IPS-18a (cell line): ENCODE data around the gene SCYL1.
A peak's percentile ranks its signal among the peaks of the same experiment; 100 is the strongest.
"Not testable (repeated sequence)": the region's sequence is repeated elsewhere in the genome, so short reads cannot be mapped to it uniquely, and the experiment has no call there.

Experiments used
- H3K27ac ChIP-seq: one replicate; pipeline ENCODE4 v1.5.1; 2013; ENCODE audit warnings: low read length
- H3K27me3 ChIP-seq: one replicate; pipeline ENCODE4 v1.6.1; 2013; ENCODE audit warnings: mild to moderate bottlenecking, low read length; ENCODE audit not compliant: control insufficient read depth, insufficient read depth
- H3K36me3 ChIP-seq: one replicate; pipeline ENCODE4 v1.6.1; 2013; ENCODE audit warnings: low read depth, low read length; ENCODE audit not compliant: control insufficient read depth
- H3K4me1 ChIP-seq: one replicate; pipeline ENCODE4 v1.6.1; 2013; ENCODE audit warnings: low read depth, low read length; ENCODE audit not compliant: control insufficient read depth
- H3K4me3 ChIP-seq: one replicate; pipeline ENCODE4 v1.5.1; 2013; ENCODE audit warnings: low read length
- H3K9ac ChIP-seq: one replicate; pipeline ENCODE4 v1.6.1; 2013; ENCODE audit warnings: mild to moderate bottlenecking, low read length, moderate library complexity
- H3K9me3 ChIP-seq: one replicate; pipeline ENCODE4 v1.6.1; 2013; ENCODE audit warnings: low read depth, low read length; ENCODE audit not compliant: control insufficient read depth

SCYL1 gene

DNA sequence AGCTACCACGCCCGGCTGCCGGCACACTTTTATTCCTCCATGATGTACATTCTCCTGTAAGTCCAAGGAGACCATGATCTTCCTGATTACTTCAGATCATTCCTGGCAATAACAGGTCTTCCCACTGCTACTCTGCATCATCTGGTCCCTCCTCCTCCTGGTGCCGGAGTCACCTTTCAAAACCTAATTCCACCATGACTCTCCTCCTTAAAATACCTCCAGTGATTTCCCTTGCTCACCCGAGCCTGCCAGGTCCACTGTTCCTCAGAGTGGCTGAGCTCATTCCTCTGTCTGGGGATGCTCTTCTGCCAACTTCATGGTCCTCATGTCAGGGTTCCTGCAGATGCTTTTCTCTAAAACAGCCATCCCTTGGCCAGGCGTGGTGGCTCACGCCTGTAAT, 37.1 kb downstream of the SCYL1 start:
- H3K4me3 ChIP-seq = no peak overlapping the region
- peaks cover 25% of the 10 kb centered on the region for H3K27me3 ChIP-seq
- peaks cover 23% of the 10 kb centered on the region for H3K4me1 ChIP-seq
- no peak overlapping the region for H3K27ac ChIP-seq
- H3K9me3 ChIP-seq = no peaks in the 10 kb centered on the region
- H3K36me3 ChIP-seq = no peaks in the 10 kb centered on the region
- no peak overlapping the region for H3K9ac ChIP-seq

DNA sequence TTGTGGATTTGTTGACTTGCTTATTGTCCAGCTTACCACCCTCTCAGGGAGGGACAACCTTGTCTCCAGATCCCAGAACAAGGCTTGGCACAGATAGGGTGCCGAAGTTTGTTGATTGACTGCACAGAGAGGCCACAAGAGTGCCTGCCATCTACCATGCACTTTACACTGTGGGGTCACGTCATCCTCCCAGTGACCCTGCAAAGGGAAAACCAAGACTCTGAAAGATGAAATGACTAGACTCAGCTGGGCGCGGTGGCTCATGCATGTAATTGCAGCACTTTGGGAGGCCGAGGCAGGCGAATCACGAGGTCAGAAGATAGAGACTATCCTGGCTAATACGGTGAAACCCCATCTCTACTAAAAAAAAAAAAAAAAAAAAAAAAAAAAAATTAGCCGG, 37.9 kb downstream of the SCYL1 start:
- no peaks in the 10 kb centered on the region for H3K9me3 ChIP-seq
- H3K36me3 ChIP-seq = no peaks in the 10 kb centered on the region
- peaks cover 19% of the 10 kb centered on the region for H3K27me3 ChIP-seq
- no peak overlapping the region for H3K9ac ChIP-seq
- peaks cover 20% of the 10 kb centered on the region for H3K4me1 ChIP-seq
- H3K4me3 ChIP-seq = no peak overlapping the region
- no peak overlapping the region for H3K27ac ChIP-seq

DNA sequence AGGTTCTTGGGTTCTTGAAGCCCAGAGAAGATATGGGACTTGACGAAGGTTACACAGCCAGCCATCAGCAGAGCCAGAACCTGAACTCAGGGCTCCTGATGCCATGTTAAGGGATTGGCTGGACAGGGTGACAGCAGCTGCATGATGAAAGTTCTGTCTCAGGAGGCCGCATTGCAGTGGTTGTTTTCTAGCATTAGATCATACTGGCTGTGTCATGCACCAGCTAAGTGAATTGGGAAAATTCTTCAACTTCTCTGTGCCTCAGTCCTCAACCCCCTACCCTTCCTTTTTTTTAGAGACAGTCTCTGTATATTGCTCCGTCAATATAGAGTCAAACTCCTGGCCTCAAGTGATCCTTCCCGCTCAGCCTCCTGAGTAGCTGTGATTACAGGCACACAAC, 38.7 kb downstream of the SCYL1 start:
- no peaks in the 10 kb centered on the region for H3K9me3 ChIP-seq
- no peak overlapping the region for H3K9ac ChIP-seq
- no peak overlapping the region for H3K27ac ChIP-seq
- H3K4me1 ChIP-seq = peaks cover 20% of the 10 kb centered on the region
- no peak overlapping the region for H3K4me3 ChIP-seq
- no peaks in the 10 kb centered on the region for H3K36me3 ChIP-seq
- peaks cover 19% of the 10 kb centered on the region for H3K27me3 ChIP-seq

DNA sequence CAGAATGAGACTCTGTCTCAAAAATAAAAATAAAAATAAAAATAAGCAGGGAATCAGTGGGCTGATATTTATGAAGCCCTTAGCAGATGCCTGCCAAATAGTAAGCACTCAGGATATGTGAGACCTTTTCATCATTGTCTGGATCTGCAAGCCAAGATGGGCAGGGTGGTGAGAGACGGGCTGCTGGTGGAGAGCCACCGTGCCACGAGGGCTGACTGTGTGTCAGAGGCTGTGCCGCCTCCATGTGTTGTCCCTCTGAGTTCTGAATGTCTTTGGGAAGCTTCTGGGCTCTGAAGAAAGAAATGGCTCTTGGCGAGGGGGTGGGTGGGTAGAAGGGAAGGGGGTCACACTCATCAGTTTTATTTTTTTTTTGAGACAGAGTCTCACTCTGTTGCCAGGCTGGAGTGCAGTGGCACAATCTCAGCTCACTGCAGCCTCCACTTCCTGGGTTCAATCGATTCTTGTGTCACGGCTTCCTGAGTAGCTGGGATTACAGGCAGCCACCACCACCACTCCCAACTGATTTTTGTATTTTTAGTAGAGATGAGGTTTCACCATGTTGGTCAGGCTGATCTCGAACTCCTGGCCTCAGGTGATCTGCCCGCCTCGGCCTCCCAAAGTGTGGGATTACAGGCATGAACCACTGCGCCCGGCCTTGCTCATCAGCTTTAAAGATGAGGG, 40.1 kb downstream of the SCYL1 start:
- peaks cover 19% of the 10 kb centered on the region for H3K4me1 ChIP-seq
- H3K27me3 ChIP-seq, H3K36me3 ChIP-seq, H3K9me3 ChIP-seq, H3K9ac ChIP-seq, H3K27ac ChIP-seq, H3K4me3 ChIP-seq: not testable (repeated sequence)

DNA sequence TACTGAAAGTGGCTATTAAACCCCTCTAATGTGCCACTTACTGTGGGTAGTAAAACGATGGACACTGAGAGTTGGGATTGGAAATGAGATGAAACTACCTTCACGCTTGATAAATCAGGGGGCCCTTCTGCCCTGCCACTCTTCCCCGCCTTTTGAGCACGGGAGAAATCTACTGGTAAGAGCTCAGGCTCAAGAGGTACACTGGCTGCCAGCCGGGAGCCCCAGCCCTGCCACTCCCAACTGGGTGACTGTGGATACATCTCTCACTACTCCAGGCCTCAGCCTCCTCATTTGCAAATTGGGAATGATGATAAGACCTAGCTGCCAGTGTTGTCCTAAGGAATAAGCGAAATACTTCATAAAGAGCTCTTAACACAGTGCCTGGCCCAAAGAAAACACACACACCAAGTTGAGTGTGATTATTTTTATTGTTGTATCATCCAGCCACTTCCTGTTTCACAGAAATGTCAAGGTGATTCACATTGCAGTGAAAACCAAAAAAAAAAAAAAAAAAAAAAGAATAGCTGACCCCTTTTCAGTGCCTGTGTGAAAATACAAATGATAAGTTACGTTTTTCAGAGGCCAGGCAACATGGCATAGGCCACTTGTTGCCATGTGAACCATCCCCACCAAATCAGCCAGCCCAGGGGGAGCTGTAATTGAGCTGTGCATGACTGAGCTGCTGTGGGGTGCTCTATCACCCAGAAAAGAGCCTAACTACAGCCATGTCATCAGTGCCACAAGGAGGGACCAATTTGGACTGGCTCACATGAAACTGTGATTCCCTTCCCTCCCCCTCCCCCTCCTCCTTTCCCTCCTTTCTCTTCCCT, 41.0 kb downstream of the SCYL1 start:
- Histone ChIP-seq H3K27me3 (no peaks in the 10 kb centered on the region), H3K9me3 (no peaks in the 10 kb centered on the region), H3K36me3 (no peaks in the 10 kb centered on the region), H3K27ac (no peak overlapping the region), H3K9ac (no peak overlapping the region), H3K4me1 (peaks cover 14% of the 10 kb centered on the region), H3K4me3 (no peak overlapping the region)

DNA sequence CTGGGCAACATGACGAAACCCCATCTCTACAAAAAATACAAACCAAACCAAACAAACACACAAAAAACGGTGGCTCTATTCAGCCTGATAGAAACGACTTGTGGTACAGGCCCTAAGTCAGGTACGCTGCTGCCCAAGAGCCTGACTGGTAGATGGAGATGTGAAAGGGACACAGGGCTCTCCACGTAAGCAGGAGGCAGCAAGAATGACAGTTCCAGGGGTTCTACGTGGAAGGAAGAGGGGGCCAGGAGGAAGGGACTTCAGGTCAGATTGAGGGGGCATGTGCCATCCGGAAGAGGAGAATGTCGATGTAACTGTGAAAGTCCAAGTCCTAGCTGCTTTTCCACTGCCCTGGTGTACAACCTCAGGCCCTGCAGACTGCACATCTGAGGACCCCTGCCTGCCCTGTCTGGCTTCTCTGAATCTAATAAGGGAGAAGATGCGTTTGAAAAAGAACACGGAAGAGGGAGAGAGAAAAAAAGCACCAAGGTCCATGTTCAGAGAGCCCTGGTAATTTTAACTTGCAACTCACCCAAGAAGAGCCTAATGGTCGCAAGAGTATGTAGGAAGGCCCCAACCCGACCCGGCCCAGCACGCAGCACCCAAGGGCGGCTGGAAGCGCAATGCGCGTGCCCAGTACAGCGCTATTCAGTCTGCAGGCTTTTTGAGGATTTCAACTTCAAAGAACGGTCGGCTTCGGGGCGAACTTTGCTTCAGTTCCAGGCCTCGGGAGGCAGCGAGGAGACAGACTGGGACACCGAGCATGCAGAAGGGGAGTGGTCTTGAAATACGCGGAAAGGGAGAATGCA, 44.5 kb downstream of the SCYL1 start:
- peaks cover 18% of the 10 kb centered on the region for H3K4me1 ChIP-seq
- H3K27ac ChIP-seq = no peak overlapping the region
- no peaks in the 10 kb centered on the region for H3K9me3 ChIP-seq
- H3K27me3 ChIP-seq = peaks cover 8% of the 10 kb centered on the region
- peak overlapping the region; percentile 67 for H3K9ac ChIP-seq
- H3K36me3 ChIP-seq = no peaks in the 10 kb centered on the region
- peak overlapping the region; percentile 91 for H3K4me3 ChIP-seq

DNA sequence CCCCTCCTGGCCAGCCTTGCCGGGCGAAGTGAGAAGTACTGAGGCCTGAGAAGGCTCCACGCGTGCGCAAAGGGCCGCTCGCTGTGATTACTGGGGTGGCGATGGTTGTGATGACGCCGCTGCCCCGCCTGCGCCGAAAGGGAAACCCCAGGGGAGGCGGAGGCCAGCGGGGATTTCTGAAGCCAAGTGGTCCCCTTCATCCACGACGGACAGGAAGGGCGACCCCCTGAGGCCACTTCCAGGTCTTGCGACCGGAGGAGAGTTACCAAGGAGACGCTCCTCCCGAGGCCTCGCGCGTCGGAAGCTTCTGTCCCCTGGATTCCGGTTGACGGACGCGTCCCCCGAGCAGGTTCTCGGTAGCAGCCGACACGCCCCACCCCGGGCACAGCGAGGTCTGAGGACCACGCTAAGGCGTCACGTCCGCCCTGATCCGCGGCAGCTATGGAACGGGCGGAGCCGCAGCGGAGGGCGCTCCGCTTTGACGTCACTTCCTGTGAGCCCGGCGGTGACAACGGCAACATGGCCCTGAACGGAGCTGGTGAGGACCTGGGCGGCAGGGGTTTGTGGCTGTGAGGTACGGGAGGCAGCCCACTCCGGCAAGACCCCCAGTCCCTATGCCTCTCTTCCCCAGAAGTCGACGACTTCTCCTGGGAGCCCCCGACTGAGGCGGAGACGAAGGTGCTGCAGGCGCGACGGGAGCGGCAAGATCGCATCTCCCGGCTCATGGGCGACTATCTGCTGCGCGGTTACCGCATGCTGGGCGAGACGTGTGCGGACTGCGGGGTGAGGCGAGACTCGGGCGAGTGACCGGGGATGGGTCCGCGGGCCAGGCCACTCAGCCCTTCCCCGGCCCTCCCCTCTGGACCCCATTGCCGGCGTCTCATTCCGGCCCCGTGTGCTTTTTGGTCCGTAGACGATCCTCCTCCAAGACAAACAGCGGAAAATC, 45.4 kb downstream of the SCYL1 start, which contains the start of gene ZNRD2:
Gene ZNRD2 (plus strand): TSS at position 505 of the 946 bp plus-strand sequence. CDS start 15 bp downstream, at position 520.
- Histone ChIP-seq H3K36me3 (no peaks in the 10 kb centered on the region), H3K4me1 (peaks cover 24% of the 10 kb centered on the region), H3K9ac (peak within 1 kb of the TSS; percentile 67), H3K9me3 (no peaks in the 10 kb centered on the region), H3K4me3 (peak within 1 kb of the TSS; percentile 91), H3K27me3 (peaks cover 17% of the 10 kb centered on the region), H3K27ac (no peak within 1 kb of the TSS)

DNA sequence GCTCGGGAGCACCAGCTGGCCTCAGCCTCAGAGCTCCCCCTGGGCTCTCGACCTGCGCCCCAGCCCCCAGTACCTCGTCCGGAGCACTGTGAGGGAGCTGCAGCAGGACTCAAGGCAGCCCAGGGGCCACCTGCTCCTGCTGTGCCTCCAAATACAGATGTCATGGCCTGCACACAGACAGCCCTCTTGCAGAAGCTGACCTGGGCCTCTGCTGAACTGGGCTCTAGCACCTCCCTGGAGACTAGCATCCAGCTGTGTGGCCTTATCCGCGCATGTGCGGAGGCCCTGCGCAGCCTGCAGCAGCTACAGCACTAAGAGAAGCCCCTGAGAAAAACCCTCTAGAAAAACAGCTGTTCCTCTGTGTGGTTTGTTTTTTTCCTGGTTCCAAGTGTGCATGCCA, 46.5 kb downstream of the SCYL1 start:
- Histone ChIP-seq H3K4me3 (peak overlapping the region; percentile 91), H3K9ac (no peak overlapping the region), H3K27me3 (peaks cover 26% of the 10 kb centered on the region), H3K27ac (no peak overlapping the region), H3K9me3 (no peaks in the 10 kb centered on the region), H3K36me3 (no peaks in the 10 kb centered on the region), H3K4me1 (peaks cover 24% of the 10 kb centered on the region)

DNA sequence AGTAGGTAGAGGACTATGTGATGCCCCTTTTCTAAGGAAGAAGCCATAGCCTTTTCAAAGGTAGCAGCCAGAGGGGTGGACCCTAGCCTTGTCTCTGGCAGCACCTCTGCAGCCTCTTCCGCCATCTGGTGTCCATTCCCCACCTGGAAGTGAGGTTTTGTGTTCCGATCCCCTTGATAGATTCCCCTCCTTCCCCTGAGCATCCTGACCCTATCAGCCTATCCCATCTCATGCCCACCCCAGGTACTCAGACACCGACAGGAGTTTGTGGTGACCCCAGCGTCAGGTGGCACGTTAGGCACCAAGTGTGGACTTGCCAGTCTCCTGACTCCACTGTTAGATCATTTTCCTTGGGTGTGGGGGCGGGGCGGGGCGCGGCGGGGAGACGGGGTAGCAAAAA, 47.1 kb downstream of the SCYL1 start:
- Histone ChIP-seq H3K36me3 (no peaks in the 10 kb centered on the region), H3K4me3 (peak overlapping the region; percentile 52), H3K27me3 (peaks cover 31% of the 10 kb centered on the region), H3K4me1 (peaks cover 24% of the 10 kb centered on the region), H3K27ac (no peak overlapping the region), H3K9me3 (no peaks in the 10 kb centered on the region), H3K9ac (no peak overlapping the region)

DNA sequence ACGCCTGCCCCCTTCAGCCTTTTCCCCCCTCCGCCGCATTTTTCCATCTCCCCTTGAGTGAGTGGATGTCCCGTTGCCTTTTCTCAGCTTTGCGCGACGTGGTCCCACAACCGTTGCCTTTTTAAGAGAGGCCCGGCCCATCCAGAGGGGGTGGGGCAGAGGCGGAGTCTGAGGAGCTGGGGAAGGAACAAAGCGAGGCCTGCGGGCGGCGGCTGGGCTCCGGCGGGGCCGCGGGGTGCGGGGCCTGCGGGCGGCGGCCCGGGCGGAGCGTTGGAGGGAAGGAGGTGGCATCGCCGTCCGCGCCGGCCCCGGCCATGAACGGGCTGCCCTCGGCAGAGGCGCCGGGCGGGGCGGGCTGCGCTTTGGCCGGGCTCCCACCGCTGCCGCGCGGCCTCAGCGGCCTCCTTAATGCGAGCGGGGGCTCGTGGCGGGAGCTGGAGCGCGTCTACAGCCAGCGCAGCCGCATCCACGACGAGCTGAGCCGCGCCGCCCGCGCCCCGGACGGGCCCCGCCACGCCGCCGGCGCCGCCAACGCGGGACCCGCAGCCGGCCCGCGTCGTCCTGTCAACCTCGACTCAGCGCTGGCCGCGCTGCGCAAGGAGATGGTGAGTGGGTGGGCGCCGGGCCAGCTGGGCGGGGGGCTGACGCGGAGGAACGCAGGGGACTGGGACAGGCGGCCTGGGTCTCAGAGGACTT, 47.6 kb downstream of the SCYL1 start, which contains the start of gene FAM89B:
Gene FAM89B (plus strand): TSS at position 183 of the 696 bp plus-strand sequence. CDS start 132 bp downstream, at position 315.
- H3K4me1 ChIP-seq = peaks cover 24% of the 10 kb centered on the region
- H3K27ac ChIP-seq = no peak within 1 kb of the TSS

More for the DNA sequence above, 47.6 kb downstream of the SCYL1 start, which contains the start of gene FAM89B:
- Histone ChIP-seq H3K36me3 (no peaks in the 10 kb centered on the region), H3K27me3 (peaks cover 32% of the 10 kb centered on the region), H3K9ac (no peak within 1 kb of the TSS), H3K9me3 (no peaks in the 10 kb centered on the region), H3K4me3 (peak within 1 kb of the TSS; percentile 63)
